Progenitor cell of endocrine pancreas (in vitro differentiated cells): ENCODE data around the gene PAAF1. TPM values are rescaled to one million over a fixed set of nuclear protein-coding genes. Genes with fewer than 3 reads are reported as not detected.

Source experiments
- DNase-seq: peaks from one replicate; pipeline ENCODE4 v3.0.0; 2021; ENCODE audit warnings: low spot score; ENCODE audit not compliant: unreplicated experiment
- H3K27ac Mint-ChIP-seq: 2 replicates; pipeline ENCODE4 v1.8.0; 2021; ENCODE audit warnings: mild to moderate bottlenecking, moderate library complexity, mixed read lengths
- H3K27me3 Mint-ChIP-seq: 2 replicates; pipeline ENCODE4 v1.8.0; 2021; ENCODE audit warnings: mixed read lengths
- H3K36me3 Mint-ChIP-seq: 2 replicates; pipeline ENCODE4 v1.8.0; 2022; ENCODE audit warnings: mixed read lengths; ENCODE audit not compliant: insufficient read depth
- H3K4me1 Mint-ChIP-seq: 2 replicates; pipeline ENCODE4 v1.8.0; 2021; ENCODE audit warnings: low read depth, mixed read lengths
- H3K4me3 Mint-ChIP-seq: 2 replicates; pipeline ENCODE4 v1.8.0; 2021; ENCODE audit warnings: low read depth, mild to moderate bottlenecking, moderate library complexity, mixed read lengths
- H3K9me3 Mint-ChIP-seq: 2 replicates; pipeline ENCODE4 v1.8.0; 2021; ENCODE audit warnings: low read depth, mixed read lengths
- total RNA-seq: library from RNA; stranded (reverse); gene quantifications from 2 replicates; pipeline ENCODE4 v1.2.1, GENCODE V29; 2021
- TF ChIP-seq, protein P1 (sequence below): fragments of 200-600 bp; sonication (generic); IDR thresholded peaks from one replicate; pipeline ENCODE4 v1.5.0; 2021; ENCODE audit warnings: antibody characterized with exemption, mild to moderate bottlenecking; ENCODE audit not compliant: unreplicated experiment

PAAF1 gene
- total RNA-seq, 1 donor from 2014 or later, result 29.3 TPM

DNA sequence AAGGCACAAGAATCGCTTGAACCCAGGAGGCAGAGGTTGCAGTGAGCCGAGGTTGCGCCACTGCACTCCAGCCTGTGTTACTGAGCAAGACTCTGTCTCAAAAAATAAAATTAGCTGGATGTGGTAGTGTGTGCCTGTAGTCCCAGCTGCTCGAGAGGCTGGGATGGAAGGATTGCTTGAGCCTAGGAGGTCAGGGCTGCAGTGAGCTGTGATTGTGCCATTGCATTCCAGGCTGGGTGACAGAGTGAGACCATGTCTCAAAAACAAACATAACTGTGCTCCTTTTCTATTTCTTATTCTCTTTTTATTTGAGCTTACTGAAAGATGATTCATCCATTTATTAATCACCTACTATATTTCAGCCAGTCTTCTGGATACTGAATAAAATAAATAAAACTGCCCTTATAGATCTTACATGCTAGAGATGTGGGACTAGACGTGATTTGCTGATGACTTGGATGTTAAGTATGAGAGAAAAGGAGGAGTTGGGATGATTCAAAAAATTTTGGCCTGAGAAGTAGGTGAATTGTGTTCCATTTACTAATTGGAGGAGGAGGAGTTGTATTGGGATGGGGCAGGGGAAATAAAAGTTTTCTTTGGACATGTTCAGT is 18.0 kb downstream of the PAAF1 start:
- no peaks in the 10 kb centered on the region for H3K9me3 Mint-ChIP-seq
- no peak overlapping the region for H3K4me3 Mint-ChIP-seq
- TF ChIP-seq, protein P1, sequence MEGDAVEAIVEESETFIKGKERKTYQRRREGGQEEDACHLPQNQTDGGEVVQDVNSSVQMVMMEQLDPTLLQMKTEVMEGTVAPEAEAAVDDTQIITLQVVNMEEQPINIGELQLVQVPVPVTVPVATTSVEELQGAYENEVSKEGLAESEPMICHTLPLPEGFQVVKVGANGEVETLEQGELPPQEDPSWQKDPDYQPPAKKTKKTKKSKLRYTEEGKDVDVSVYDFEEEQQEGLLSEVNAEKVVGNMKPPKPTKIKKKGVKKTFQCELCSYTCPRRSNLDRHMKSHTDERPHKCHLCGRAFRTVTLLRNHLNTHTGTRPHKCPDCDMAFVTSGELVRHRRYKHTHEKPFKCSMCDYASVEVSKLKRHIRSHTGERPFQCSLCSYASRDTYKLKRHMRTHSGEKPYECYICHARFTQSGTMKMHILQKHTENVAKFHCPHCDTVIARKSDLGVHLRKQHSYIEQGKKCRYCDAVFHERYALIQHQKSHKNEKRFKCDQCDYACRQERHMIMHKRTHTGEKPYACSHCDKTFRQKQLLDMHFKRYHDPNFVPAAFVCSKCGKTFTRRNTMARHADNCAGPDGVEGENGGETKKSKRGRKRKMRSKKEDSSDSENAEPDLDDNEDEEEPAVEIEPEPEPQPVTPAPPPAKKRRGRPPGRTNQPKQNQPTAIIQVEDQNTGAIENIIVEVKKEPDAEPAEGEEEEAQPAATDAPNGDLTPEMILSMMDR, result no peak
- no peak for DNase-seq
- H3K27me3 Mint-ChIP-seq, result no peaks in the 10 kb centered on the region
- H3K4me1 Mint-ChIP-seq, result no peaks in the 10 kb centered on the region
- H3K36me3 Mint-ChIP-seq, result peaks cover 19% of the 10 kb centered on the region
- H3K27ac Mint-ChIP-seq, result no peak overlapping the region

DNA sequence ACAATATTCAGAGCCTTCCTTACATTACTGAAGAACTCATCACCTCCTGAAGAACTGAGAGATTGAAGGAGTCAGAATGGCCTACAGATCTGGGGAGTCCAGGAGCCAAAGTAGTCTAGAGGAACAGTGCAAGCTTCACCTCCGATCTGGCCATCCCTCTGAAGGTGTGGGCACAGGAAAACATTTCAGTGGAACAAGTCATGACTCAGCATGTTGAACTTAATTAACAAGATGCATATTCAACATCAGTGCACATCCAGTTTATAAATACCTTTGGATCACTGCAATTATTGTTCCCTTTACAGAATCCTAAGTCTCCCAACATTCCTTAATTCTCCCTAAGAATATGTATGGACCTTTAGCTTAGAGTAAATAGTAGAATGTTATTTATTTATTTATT is 25.5 kb downstream of the PAAF1 start:
- Mint-ChIP-seq H3K36me3 (peaks cover 15% of the 10 kb centered on the region), H3K4me3 (no peak overlapping the region)

DNA sequence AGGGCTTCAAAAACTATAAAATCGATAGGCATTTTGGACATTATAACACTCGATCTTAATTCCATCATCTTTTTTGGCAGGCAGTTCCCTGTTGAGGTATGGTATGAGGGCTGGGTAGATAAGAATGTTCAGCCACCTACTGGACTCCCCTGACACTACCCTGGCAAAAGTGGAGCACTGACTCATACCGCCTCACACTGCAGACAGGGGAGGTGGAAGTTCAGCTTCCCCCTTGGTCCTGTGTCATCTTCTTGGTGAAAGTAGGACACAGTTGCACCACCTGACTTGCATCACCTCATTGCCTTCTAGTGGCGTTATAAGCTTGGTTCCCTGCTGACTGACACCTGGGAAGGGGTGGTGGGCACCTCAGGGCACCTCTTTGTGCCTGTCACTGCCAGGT is 30.4 kb downstream of the PAAF1 start:
- no peaks in the 10 kb centered on the region for H3K4me1 Mint-ChIP-seq
- H3K27ac Mint-ChIP-seq, result no peak overlapping the region
- H3K4me3 Mint-ChIP-seq, result no peak overlapping the region
- peaks cover 11% of the 10 kb centered on the region for H3K36me3 Mint-ChIP-seq
- no peak for DNase-seq
- no peaks in the 10 kb centered on the region for H3K27me3 Mint-ChIP-seq
- TF ChIP-seq, protein P1, result no peak
- H3K9me3 Mint-ChIP-seq, result no peaks in the 10 kb centered on the region

More for the DNA sequence above, 25.5 kb downstream of the PAAF1 start:
- Mint-ChIP-seq H3K4me1 (no peaks in the 10 kb centered on the region), H3K27me3 (no peaks in the 10 kb centered on the region), H3K27ac (peak overlapping the region; percentile 59), H3K9me3 (no peaks in the 10 kb centered on the region)
- TF ChIP-seq, protein P1, result no peak
- no peak for DNase-seq

DNA sequence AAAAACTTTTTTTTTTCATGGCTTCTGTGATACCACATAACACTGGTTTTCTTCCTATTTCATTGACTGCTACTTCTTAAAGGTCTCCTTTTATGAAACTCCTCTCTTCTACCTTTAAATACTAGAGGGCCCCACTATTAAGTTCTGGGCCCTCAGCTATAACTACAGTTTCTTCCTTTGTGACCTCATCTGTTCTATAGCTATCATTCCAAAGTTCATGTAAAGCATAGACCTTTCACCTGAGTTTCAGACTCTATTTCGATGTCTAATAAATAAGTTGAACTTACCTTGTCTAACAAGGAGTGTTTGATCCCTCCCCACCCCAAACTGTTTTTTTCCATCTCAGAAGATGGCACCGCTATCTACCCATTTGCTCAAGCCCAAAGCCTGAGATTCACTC is 35.2 kb downstream of the PAAF1 start:
- DNase-seq, result no peak
- peaks cover 24% of the 10 kb centered on the region for H3K36me3 Mint-ChIP-seq
- H3K4me3 Mint-ChIP-seq, result no peak overlapping the region
- no peaks in the 10 kb centered on the region for H3K4me1 Mint-ChIP-seq
- H3K27ac Mint-ChIP-seq, result no peak overlapping the region
- TF ChIP-seq, protein P1, result no peak
- H3K9me3 Mint-ChIP-seq, result no peaks in the 10 kb centered on the region
- H3K27me3 Mint-ChIP-seq, result no peaks in the 10 kb centered on the region

DNA sequence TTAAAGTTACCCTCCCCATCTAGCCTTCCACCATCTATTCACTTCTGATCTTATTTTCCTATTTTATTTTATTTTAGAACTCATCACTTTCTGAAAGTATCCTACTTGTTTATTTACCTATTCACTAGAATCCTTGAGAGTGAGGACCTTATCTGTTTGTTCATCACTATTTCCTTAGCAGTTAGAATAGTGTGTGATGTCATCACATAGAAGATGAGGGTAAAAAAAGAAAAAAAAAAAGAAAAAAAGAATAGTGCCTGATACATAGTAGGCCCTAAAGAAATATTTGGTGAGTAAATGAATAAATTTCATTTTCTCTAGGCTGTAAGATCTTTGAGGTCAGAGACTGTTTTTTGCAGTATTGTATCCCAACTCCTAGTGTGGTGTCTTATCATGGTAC is 36.7 kb downstream of the PAAF1 start:
- no peak overlapping the region for H3K27ac Mint-ChIP-seq
- no peaks in the 10 kb centered on the region for H3K4me1 Mint-ChIP-seq
- H3K9me3 Mint-ChIP-seq, result no peaks in the 10 kb centered on the region
- no peak for DNase-seq
- TF ChIP-seq, protein P1, result no peak
- H3K36me3 Mint-ChIP-seq, result peaks cover 24% of the 10 kb centered on the region
- no peaks in the 10 kb centered on the region for H3K27me3 Mint-ChIP-seq
- no peak overlapping the region for H3K4me3 Mint-ChIP-seq
